GM12865 (cell line): ENCODE results near the gene CCDC107.
A peak's percentile ranks its signal among the peaks of the same experiment; 100 is the strongest.

Experiments used
- DNase-seq: peaks from one replicate; pipeline ENCODE4 v3.0.0; 2010; ENCODE audit warnings: low read depth
- H3K4me3 ChIP-seq: 2 replicates; pipeline ENCODE4 v1.5.1; 2011; ENCODE audit warnings: mild to moderate bottlenecking, low read depth, low read length, control low read depth
- TF ChIP-seq, protein P1 (sequence below): IDR thresholded peaks from 2 replicates; pipeline ENCODE4 v1.5.1; 2011; ENCODE audit warnings: low read length, control low read depth, low read depth, inconsistent platforms; ENCODE audit not compliant: insufficient read depth; ENCODE audit errors: missing control alignments

The CCDC107 gene

DNA sequence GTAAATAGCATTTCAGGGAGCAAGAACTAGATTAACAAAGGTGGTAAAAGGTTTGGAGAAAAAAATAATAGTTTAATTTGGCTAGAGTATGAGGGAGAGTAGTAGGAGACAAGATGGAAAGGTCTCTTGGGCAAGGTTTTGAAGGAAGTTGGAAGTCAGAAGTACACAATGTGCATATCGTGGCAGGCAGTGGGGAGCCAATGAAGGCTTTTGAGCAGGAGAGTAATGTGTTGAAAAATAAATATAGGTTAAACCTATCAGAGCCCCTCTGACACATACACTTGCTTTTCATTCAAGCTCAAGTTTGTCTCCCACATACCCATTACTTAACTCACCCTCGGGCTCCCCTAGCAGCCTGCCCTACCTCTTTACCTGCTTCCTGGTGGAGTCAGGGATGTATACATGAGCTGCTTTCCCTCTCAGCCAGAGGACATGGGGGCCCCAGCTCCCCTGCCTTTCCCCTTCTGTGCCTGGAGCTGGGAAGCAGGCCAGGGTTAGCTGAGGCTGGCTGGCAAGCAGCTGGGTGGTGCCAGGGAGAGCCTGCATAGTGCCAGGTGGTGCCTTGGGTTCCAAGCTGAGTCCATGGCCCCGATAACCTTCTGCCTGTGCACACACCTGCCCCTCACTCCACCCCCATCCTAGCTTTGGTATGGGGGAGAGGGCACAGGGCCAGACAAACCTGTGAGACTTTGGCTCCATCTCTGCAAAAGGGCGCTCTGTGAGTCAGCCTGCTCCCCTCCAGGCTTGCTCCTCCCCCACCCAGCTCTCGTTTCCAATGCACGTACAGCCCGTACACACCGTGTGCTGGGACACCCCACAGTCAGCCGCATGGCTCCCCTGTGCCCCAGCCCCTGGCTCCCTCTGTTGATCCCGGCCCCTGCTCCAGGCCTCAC lies 15.3 kb downstream of the CCDC107 start, which contains the start of gene CA9:
Gene CA9, plus strand, starts transcription at position 797 of the 893 bp plus-strand sequence. Its CDS starts 32 bp downstream, at position 829.
- H3K4me3 ChIP-seq, result peak within 1 kb of the TSS; percentile 9
- TF ChIP-seq, protein P1, sequence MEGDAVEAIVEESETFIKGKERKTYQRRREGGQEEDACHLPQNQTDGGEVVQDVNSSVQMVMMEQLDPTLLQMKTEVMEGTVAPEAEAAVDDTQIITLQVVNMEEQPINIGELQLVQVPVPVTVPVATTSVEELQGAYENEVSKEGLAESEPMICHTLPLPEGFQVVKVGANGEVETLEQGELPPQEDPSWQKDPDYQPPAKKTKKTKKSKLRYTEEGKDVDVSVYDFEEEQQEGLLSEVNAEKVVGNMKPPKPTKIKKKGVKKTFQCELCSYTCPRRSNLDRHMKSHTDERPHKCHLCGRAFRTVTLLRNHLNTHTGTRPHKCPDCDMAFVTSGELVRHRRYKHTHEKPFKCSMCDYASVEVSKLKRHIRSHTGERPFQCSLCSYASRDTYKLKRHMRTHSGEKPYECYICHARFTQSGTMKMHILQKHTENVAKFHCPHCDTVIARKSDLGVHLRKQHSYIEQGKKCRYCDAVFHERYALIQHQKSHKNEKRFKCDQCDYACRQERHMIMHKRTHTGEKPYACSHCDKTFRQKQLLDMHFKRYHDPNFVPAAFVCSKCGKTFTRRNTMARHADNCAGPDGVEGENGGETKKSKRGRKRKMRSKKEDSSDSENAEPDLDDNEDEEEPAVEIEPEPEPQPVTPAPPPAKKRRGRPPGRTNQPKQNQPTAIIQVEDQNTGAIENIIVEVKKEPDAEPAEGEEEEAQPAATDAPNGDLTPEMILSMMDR, result no peak
- no peak for DNase-seq

DNA sequence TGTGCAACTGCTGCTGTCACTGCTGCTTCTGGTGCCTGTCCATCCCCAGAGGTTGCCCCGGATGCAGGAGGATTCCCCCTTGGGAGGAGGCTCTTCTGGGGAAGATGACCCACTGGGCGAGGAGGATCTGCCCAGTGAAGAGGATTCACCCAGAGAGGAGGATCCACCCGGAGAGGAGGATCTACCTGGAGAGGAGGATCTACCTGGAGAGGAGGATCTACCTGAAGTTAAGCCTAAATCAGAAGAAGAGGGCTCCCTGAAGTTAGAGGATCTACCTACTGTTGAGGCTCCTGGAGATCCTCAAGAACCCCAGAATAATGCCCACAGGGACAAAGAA lies 15.9 kb downstream of the CCDC107 start:
- TF ChIP-seq, protein P1, result no peak
- no peak for DNase-seq
- H3K4me3 ChIP-seq, result no peak overlapping the region; the same call in 1 of the 2 replicates

- H3K4me3 ChIP-seq, result no peak overlapping the region
- DNase-seq, result no peak
- TF ChIP-seq, protein P1, result no peak
Observed at GRCh38 chr9:35675204-35675603, 17.1 kb downstream of the CCDC107 start.

- DNase-seq, result no peak
- TF ChIP-seq, protein P1, result no peak
- H3K4me3 ChIP-seq, result peak overlapping the region; percentile 33
Observed at GRCh38 chr9:35675732-35676392, 17.8 kb downstream of the CCDC107 start.

DNA sequence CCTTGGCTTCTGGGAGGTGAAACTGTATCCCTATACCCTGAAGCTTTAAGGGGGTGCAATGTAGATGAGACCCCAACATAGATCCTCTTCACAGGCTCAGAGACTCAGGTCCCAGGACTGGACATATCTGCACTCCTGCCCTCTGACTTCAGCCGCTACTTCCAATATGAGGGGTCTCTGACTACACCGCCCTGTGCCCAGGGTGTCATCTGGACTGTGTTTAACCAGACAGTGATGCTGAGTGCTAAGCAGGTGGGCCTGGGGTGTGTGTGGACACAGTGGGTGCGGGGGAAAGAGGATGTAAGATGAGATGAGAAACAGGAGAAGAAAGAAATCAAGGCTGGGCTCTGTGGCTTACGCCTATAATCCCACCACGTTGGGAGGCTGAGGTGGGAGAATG lies 21.0 kb downstream of the CCDC107 start:
- TF ChIP-seq, protein P1, result no peak
- DNase-seq, result no peak
- H3K4me3 ChIP-seq, result no peak overlapping the region

- TF ChIP-seq, protein P1, result no peak
- no peak overlapping the region for H3K4me3 ChIP-seq
- DNase-seq, result no peak
Observed at GRCh38 chr9:35679766-35680330, 21.8 kb downstream of the CCDC107 start.
